Astrocyte of the spinal cord (primary cell): ENCODE data around the gene ACP7.
"Not testable (repeated sequence)": the region's sequence is repeated elsewhere in the genome, so short reads cannot be mapped to it uniquely, and the experiment has no call there.

Experiments used
- DNase-seq: peaks from one replicate; pipeline ENCODE4 v3.0.0; 2011; ENCODE audit warnings: low read depth, low spot score
- H3K4me3 ChIP-seq: 2 replicates; pipeline ENCODE4 v1.5.1; 2011; ENCODE audit warnings: low read depth, mild to moderate bottlenecking, low read length, moderate library complexity
- CTCF ChIP-seq: IDR thresholded peaks from 2 replicates; pipeline ENCODE4 v1.5.1; 2012; ENCODE audit warnings: low read depth, mild to moderate bottlenecking, low read length, inconsistent platforms
- in situ Hi-C: cut with HindIII; loops from 2 replicates; pipeline ENCODE4 v1.10.0; 2017; ENCODE audit warnings: low sequenced_read_pairs

ACP7 gene

GRCh38 chr19:39059302-39059701 is 24.9 kb upstream of the ACP7 start:
- in situ Hi-C loops: no loop called here
- TF ChIP-seq CTCF: no peak
- H3K4me3 ChIP-seq: no peak overlapping the region
- DNase-seq: no peak

GRCh38 chr19:39060171-39060570 is 24.0 kb upstream of the ACP7 start:
- in situ Hi-C loops: no loop called here
- DNase-seq: no peak
- no peak overlapping the region for H3K4me3 ChIP-seq
- TF ChIP-seq CTCF: no peak

GRCh38 chr19:39064405-39064804 is 19.8 kb upstream of the ACP7 start:
- H3K4me3 ChIP-seq: no peak overlapping the region
- in situ Hi-C loops: no loop called here
- TF ChIP-seq CTCF: no peak
- DNase-seq: no peak

DNA sequence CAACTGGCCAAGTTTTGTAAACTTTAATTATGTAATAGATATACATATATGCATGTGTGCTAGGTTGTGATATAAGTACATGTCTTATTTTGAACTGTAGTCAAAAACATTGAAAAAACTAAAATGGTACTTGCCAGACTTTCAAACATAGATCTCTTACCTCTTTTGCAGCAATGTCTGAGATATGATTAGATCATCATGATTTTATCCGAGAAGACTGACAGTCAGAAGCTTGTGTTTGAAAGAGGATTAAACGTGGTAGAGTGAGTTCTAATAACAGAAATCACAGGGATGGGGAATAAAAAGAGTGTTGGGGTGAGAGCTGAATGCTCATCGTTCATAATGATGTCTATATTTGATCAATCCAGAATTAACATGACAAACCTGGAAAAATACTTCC is 18.2 kb upstream of the ACP7 start:
- no peak for DNase-seq
- in situ Hi-C loops: no loop called here
- TF ChIP-seq CTCF: no peak
- no peak overlapping the region for H3K4me3 ChIP-seq

- no peak for TF ChIP-seq CTCF
- no peak overlapping the region for H3K4me3 ChIP-seq
- in situ Hi-C loops: no loop called here
- DNase-seq: no peak
Observed at GRCh38 chr19:39067104-39067503, 17.1 kb upstream of the ACP7 start.

DNA sequence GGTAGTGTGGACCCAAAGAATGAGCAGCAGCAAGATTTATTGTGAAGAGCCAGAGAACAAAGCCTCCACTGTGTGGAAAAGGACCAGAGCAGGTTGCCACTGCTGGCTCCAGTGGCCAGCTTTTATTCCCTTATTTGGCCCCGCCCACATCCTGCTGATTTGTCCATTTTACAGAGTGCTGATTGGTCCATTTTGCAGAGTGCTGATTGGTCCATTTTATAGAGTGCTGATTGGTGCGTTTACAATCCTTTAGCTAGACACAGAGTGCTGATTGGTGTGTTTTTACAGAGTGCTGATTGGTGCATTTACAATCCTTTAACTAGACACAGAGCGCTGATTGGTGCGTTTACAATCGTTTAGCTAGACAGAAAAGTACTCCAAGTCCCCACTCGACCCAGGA is 15.9 kb upstream of the ACP7 start:
- H3K4me3 ChIP-seq, in situ Hi-C loops, DNase-seq: not testable (repeated sequence)

DNA sequence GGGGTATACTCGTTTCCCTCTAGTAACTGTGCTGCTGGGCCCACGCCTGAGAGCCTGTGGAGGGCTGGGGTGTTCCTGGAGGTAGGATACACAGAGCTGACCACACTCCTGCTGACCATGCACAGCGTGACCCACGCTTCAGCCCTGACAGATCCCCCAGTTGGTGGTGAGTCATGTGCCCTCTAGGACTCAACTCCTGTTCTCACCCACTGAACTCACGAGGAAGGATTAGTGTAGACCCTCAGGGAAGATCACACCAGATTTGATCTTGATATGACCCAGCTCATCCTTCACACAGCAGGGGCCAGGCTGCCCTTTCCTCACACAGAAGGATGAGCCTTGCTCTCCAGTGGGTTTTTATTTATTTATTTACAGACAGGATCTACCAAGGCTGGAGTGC is 13.3 kb upstream of the ACP7 start:
- H3K4me3 ChIP-seq: no peak overlapping the region
- in situ Hi-C loops: no loop called here
- TF ChIP-seq CTCF: no peak
- DNase-seq: peak; percentile 32
